Inflammatory macrophage treated with lipopolysaccharide for 1 hour (primary cell): ENCODE measurements around the gene ARPC1A.
"Not testable (repeated sequence)": the region's sequence is repeated elsewhere in the genome, so short reads cannot be mapped to it uniquely, and the experiment has no call there.

Experiments
- DNase-seq, 2 donors: peaks; one replicate each; pipeline ENCODE4 v3.0.0-alpha.2; 2020 to 2022

ARPC1A gene

DNA sequence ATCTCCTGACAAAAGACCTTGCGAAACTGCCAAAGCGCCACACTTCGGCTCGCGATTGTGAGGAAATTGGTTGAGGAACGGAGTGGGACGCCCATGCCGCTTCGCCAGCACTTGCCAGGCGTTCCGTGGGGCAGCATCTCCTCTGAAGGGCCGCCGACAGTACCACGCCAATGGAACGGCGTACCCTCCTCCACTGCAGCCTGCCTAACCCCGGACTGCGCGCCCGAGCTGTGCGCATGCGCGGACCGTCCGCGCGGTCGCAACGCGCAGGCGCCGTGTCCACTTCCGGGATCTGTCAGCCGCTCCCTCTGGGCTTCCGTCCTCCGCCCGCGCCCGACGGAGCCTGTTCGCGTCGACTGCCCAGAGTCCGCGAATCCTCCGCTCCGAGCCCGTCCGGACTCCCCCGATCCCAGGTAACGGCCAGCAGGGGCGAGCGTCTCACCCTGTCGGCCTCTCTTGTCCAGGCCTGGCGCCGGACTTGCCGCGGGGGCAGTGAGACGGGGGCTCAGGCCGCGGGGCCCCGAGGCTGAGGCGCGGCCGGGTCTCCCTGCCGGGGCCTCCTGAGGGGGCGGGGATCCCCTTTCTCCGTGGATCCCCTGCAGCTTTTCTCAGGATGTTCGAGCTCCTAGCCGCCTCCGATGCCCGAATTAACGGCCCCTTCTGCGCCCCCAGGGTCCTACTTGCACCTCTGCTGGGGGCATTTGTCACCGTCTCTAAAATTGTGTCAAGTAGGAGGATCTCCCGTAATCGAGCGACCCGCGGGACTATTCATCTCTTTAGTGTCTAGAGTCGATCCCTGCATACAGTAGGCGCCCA lies at the start of gene ARPC1A:
Gene ARPC1A, plus strand, starts transcription at position 307 of the 816 bp plus-strand sequence. CDS start 7,456 bp downstream, outside the sequence.
- peak; percentile 87 to 96 for DNase-seq

DNA sequence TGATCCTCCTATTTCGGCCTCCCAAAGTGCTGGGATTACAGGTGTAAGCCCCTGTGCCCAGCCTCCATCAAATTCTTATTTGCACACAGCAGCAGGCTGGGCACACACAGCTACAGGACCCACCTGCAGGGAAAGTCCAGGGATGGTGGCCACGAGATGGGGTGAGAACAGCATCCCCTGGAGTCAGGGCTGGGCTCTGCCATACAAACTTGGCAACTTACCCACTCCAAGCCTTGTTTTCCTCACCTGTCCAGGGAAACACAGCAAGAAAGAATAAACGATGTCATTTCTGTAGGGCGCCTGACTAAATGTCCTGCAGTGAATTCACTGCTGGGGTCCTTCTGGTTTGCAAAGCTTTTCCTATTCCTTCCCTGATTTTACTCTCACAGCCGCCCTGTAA lies 47.5 kb upstream of the ARPC1A start:
- no peak for DNase-seq

DNA sequence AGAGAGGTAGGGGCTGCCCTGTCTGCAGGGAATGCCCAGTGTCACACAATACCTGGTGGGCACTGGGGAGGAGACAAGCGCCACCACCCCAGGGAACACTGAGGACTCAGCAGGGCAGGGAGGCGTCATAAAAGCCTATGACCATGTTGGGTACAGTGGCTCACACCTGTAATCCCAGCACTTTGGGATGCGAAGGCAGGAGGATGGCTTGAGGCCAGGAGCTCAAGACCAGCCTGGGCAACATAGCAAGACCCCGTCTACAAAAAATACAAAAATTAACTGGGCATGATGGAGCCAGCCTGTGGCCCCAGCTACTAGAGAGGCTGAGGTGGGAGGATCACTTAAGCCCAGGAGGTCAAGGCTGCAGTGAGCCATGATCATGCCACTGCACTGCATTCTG lies 41.5 kb upstream of the ARPC1A start:
- not testable (repeated sequence) for DNase-seq

- no peak for DNase-seq
Observed at GRCh38 chr7:99287779-99288534, 37.7 kb upstream of the ARPC1A start.

- DNase-seq = no peak
Observed at GRCh38 chr7:99289185-99289584, 36.5 kb upstream of the ARPC1A start.

- not testable (repeated sequence) for DNase-seq
Observed at GRCh38 chr7:99290148-99290547, 35.5 kb upstream of the ARPC1A start.

DNA sequence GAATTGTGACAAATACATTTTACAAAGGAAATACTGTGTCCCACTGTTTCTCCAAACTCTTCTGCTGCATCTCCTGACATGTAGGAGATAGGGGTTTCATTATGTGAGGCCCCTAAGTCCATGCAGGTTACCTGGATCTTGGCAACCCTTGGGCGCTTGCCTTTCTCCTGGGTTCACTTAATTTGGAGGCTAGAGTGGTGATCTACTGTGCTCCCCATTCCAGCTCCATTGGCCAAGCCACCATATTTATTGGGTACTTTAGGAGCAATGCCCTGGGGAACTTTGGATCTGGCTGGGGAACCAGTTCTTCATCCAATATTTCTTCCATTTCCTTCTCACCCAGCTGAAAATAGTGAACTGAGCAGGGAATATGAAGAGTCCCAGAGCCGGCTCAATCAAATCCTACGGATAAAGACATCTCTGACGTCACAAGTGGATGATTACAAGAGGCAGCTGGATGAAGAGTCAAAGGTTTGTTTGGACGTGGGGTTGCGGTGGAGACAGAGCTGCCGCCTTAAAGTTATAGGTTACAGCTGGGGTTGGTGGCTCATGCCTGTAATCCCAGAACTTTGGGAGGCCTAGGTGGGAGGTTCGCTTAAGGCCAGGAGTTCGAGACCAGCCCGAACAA lies 34.6 kb upstream of the ARPC1A start:
- DNase-seq = no peak

- no peak for DNase-seq
Observed at GRCh38 chr7:99292127-99292526, 33.6 kb upstream of the ARPC1A start.

GRCh38 chr7:99293167-99293566 lies 32.5 kb upstream of the ARPC1A start:
- DNase-seq = no peak

GRCh38 chr7:99293650-99294049 lies 32.0 kb upstream of the ARPC1A start:
- DNase-seq = no peak

GRCh38 chr7:99296471-99296870 lies 29.2 kb upstream of the ARPC1A start:
- no peak for DNase-seq

DNA sequence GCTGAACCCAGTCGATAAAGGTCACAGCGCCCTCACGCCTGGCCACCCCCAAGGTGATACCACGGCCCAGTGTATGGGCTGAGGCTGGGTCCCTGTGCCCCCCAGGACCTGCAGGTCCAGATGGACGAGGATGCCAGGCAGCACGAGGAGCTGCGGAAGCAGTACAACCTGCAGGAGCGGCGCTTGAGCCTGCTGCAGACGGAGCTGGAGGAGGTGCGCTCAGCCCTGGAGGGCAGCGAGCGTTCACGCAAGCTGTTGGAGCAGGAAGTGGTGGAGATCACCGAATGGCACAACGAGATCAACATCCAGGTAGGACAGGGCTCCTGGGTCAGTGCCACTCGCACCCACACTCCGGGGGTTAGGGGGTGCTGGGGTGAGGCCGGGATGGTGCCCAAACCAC lies 24.2 kb upstream of the ARPC1A start:
- DNase-seq = no peak

- DNase-seq = no peak
Observed at GRCh38 chr7:99305473-99306260, 20.0 kb upstream of the ARPC1A start.

DNA sequence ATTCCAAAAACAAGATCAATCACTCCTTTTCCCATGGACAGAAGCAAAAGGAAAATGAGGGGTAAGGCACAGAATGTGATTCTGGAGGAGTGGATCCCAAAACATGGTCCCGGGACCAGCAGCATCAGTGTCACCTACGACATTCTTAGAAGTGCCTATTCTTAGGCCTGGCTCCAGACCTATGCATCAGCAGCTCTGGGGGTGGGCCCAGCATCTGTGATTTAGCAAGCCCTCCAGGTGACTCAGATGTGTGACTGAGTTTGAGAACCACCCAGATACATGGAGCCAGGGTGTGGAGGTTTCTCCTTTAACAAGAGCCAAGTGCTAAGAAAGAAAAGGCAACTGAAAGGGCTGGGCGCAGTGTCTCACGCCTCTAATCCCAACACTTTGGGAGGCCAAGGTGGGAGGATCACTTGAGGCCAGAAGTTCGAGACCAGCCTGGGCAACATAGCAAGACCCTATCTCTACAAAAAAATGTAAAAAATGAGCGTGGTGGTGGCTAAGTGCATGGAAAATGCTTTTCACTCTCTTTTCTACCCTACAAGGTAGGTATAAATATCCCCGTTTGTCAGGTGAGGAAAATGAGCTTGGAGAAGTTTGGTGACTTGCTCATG lies 17.1 kb upstream of the ARPC1A start:
- DNase-seq = no peak

- no peak for DNase-seq
Observed at GRCh38 chr7:99309111-99309510, 16.6 kb upstream of the ARPC1A start.

- DNase-seq = no peak
Observed at GRCh38 chr7:99310004-99310403, 15.7 kb upstream of the ARPC1A start.

GRCh38 chr7:99311702-99312101 lies 14.0 kb upstream of the ARPC1A start:
- no peak for DNase-seq

DNA sequence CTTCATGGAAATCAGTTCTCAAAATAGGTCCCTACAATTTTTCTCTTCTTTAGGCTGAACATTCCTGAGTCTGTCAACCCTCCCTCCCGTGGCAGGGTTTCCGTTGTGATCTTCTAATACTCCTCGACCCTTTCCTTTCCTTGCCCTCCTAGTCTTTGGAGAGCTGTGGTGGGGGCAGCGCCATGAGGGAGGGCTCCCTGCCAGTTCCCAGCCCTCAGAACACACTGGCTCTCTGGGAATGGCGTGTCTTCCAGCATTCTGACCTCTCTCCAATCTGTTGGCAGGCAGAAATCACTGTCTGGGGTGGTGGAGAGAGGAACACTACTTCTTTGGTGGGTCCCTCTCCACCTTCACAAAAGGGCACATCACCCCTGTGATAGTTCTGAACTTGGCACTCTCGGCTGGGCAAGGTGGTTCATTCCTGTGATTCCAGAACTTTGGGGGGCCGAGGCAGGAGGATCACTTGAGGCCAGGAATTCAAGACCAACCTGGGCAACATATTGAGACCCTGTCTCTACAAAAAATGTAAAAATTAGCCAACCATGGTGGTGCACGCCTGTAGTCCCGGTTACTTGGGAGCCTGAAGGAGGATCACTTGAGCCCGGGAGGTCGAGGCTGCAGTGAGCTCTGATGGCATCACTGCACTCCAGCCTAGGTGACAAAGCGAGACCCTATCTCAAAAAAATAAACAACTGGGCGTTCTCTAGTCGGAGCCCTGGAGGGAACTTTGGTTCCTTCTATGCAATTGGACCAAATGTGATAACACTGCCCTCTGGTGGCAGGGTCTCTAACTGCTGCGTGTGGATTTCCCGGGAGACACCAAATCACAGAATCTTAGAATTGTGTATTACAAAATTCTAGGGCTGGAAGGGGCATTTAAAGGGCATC lies 13.1 kb upstream of the ARPC1A start:
- DNase-seq = peak; percentile 40 to 96

GRCh38 chr7:99313204-99313573 lies 12.5 kb upstream of the ARPC1A start:
- no peak for DNase-seq

GRCh38 chr7:99314504-99314903 lies 11.2 kb upstream of the ARPC1A start:
- no peak for DNase-seq

GRCh38 chr7:99320371-99320770 lies 5.3 kb upstream of the ARPC1A start:
- no peak for DNase-seq
